Activated T-cell treated with anti-CD3 and anti-CD28 coated beads, Interleukin-2, amount 50 U/mL, for 1 hour (primary cell): ENCODE measurements around the gene SLC12A1.

Source experiments
- DNase-seq: peaks from one replicate; pipeline ENCODE4 v3.0.0-alpha.2; 2020

The SLC12A1 gene

GRCh38 chr15:48205981-48206380 lies at the start of gene SLC12A1:
TSS of gene SLC12A1 (plus strand) at chr15:48206302. CDS start at chr15:48207720, 1,418 bp downstream.
- no peak for DNase-seq

- no peak for DNase-seq
Observed at GRCh38 chr15:48168616-48169015, 37.5 kb upstream of the SLC12A1 start.

GRCh38 chr15:48170981-48171380 lies 35.1 kb upstream of the SLC12A1 start:
- no peak for DNase-seq

GRCh38 chr15:48175126-48175525 lies 31.0 kb upstream of the SLC12A1 start:
- DNase-seq: no peak

- no peak for DNase-seq
Observed at GRCh38 chr15:48176112-48176511, 30.0 kb upstream of the SLC12A1 start.

GRCh38 chr15:48176957-48177356 lies 29.1 kb upstream of the SLC12A1 start:
- no peak for DNase-seq

- DNase-seq: no peak
Observed at GRCh38 chr15:48177383-48177765, 28.7 kb upstream of the SLC12A1 start.

- DNase-seq: peak; percentile 66
Observed at GRCh38 chr15:48177766-48178647, 28.1 kb upstream of the SLC12A1 start, which contains the start of gene MYEF2. TSS of gene MYEF2 (minus strand) at chr15:48178295. CDS start at chr15:48178237, 58 bp downstream.

GRCh38 chr15:48178648-48178931 lies 27.5 kb upstream of the SLC12A1 start:
- DNase-seq: no peak

GRCh38 chr15:48182749-48183148 lies 23.4 kb upstream of the SLC12A1 start:
- no peak for DNase-seq

- DNase-seq: no peak
Observed at GRCh38 chr15:48185529-48185928, 20.6 kb upstream of the SLC12A1 start.

GRCh38 chr15:48186271-48186670 lies 19.8 kb upstream of the SLC12A1 start:
- DNase-seq: no peak

GRCh38 chr15:48190932-48191573 lies 15.0 kb upstream of the SLC12A1 start:
- DNase-seq: peak; percentile 20

GRCh38 chr15:48191574-48192225 lies 14.4 kb upstream of the SLC12A1 start, which contains the start of gene CTXN2:
TSS of gene CTXN2 (plus strand) at chr15:48191665. CDS start at chr15:48201301, 9,636 bp downstream.
- no peak for DNase-seq

GRCh38 chr15:48202068-48202467 lies 4.0 kb upstream of the SLC12A1 start:
- no peak for DNase-seq

- no peak for DNase-seq
Observed at GRCh38 chr15:48221261-48221660, 15.2 kb downstream of the SLC12A1 start.

GRCh38 chr15:48221885-48222284 lies 15.8 kb downstream of the SLC12A1 start:
- DNase-seq: no peak

GRCh38 chr15:48222627-48223026 lies 16.5 kb downstream of the SLC12A1 start:
- no peak for DNase-seq

GRCh38 chr15:48225771-48226170 lies 19.7 kb downstream of the SLC12A1 start:
- no peak for DNase-seq

GRCh38 chr15:48230498-48230897 lies 24.4 kb downstream of the SLC12A1 start:
- DNase-seq: no peak

- DNase-seq: no peak
Observed at GRCh38 chr15:48233246-48233645, 27.1 kb downstream of the SLC12A1 start.

- no peak for DNase-seq
Observed at GRCh38 chr15:48239334-48239733, 33.2 kb downstream of the SLC12A1 start.

GRCh38 chr15:48242015-48242414 lies 35.9 kb downstream of the SLC12A1 start:
- DNase-seq: no peak

- DNase-seq: no peak
Observed at GRCh38 chr15:48242535-48242934, 36.4 kb downstream of the SLC12A1 start.
